Measurements from ENCODE around the gene BBS12. TPM values are rescaled to one million over a fixed set of nuclear protein-coding genes. Genes with fewer than 3 reads are reported as not detected.

The BBS12 gene
- total RNA-seq, 1 experiment from 2014 or later: 1.5 TPM

DNA sequence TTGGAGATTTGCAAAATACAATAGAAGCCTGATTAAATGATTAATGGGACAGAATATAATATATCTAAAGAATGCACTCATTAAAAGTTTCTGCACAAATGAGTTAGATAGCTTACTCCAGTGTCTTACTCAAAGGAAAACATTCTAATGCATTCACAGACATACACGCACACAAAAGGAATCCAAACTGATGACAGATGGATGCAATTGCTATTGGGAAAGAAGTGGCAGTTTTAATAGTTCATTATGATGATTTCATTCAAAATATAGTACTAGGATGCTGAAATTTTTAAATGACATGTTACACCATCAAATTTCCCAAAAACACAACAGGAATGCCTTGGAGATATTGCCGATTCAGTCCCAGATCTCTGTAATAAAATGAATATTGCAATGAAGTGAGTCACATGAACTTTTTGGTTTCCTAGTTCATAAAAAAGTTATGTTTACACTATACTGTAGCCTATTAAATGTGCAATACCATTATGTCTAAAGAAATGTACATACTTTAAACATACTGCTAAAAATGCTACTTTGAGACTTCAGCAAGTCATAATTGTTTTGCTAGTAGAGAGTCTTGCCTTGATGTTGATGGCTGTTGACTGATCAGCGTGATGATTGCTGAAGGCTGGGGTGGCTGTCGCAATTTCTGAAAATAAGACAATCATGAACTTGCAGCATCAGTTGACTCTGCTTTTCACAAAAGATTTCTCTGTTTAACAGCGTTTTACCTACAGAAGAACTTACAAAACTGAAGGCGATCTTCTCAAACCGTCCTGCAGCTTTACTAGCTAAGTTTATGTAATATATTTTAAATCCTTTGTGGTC is 45.6 kb downstream of the BBS12 start:
- no peaks in the 10 kb centered on the region for H3K27me3 ChIP-seq (ENCODE audit: control insufficient read depth, insufficient read depth, low read length)
- DNase-seq (ENCODE audit: low read depth, low spot score) (no peak), ATAC-seq (no peak)
- H3K4me1 ChIP-seq (ENCODE audit: control insufficient read depth, insufficient read depth, low read length): no peaks in the 10 kb centered on the region; the same call in 1 of the 2 replicates
- CTCF ChIA-PET: no interaction called here
- H3K9me3 ChIP-seq (ENCODE audit: control insufficient read depth, insufficient read depth, low read depth, low read length): no peaks in the 10 kb centered on the region
- H3K27ac ChIP-seq (ENCODE audit: low read length): peak overlapping the region; percentile 17; the same call in 1 of the 2 replicates
- H3K36me3 ChIP-seq (ENCODE audit: control insufficient read depth, insufficient read depth, low read length): no peaks in the 10 kb centered on the region
- no TSS peak for BruUV-seq (replicated peaks)
- in situ Hi-C loops (cut with HindIII; ENCODE audit: low pct_unique_long_range_greater_than_20kb, low sequenced_read_pairs) (no loop called here), intact Hi-C loops (cut with micrococcal nuclease; ENCODE audit: unreplicated experiment) (no loop called here)
- POLR2A ChIA-PET: no interaction called here
- no peak for TF ChIP-seq TCF7L2 (IDR thresholded peaks at IDR 0.05; ENCODE audit: low read depth, low read length)
- TF ChIP-seq, protein P1, sequence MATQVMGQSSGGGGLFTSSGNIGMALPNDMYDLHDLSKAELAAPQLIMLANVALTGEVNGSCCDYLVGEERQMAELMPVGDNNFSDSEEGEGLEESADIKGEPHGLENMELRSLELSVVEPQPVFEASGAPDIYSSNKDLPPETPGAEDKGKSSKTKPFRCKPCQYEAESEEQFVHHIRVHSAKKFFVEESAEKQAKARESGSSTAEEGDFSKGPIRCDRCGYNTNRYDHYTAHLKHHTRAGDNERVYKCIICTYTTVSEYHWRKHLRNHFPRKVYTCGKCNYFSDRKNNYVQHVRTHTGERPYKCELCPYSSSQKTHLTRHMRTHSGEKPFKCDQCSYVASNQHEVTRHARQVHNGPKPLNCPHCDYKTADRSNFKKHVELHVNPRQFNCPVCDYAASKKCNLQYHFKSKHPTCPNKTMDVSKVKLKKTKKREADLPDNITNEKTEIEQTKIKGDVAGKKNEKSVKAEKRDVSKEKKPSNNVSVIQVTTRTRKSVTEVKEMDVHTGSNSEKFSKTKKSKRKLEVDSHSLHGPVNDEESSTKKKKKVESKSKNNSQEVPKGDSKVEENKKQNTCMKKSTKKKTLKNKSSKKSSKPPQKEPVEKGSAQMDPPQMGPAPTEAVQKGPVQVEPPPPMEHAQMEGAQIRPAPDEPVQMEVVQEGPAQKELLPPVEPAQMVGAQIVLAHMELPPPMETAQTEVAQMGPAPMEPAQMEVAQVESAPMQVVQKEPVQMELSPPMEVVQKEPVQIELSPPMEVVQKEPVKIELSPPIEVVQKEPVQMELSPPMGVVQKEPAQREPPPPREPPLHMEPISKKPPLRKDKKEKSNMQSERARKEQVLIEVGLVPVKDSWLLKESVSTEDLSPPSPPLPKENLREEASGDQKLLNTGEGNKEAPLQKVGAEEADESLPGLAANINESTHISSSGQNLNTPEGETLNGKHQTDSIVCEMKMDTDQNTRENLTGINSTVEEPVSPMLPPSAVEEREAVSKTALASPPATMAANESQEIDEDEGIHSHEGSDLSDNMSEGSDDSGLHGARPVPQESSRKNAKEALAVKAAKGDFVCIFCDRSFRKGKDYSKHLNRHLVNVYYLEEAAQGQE (IDR thresholded peaks at IDR 0.05; ENCODE audit: insufficient read depth in 1 of 2, low read depth in 2 of 2, low read length in 1 of 2): no peak
- no peak for TF ChIP-seq SIN3A (IDR thresholded peaks at IDR 0.05; ENCODE audit: borderline replicate concordance, insufficient read depth, low read depth, low read length)
- no peak for TF ChIP-seq CTCF (IDR thresholded peaks at IDR 0.05)
- no peak for TF ChIP-seq POLR2AphosphoS5 (IDR thresholded peaks at IDR 0.05; ENCODE audit: low read depth, low read length)
- no peak overlapping the region for H3K4me3 ChIP-seq (ENCODE audit: low read depth in 2 of 2, low read length in 2 of 2)

- CTCF ChIA-PET: no interaction called here
- H3K36me3 ChIP-seq (ENCODE audit: control insufficient read depth, insufficient read depth, low read length): no peaks in the 10 kb centered on the region
- H3K9me3 ChIP-seq (ENCODE audit: control insufficient read depth, insufficient read depth, low read depth, low read length): no peaks in the 10 kb centered on the region
- in situ Hi-C loops (cut with HindIII; ENCODE audit: low pct_unique_long_range_greater_than_20kb, low sequenced_read_pairs) (no loop called here), intact Hi-C loops (cut with micrococcal nuclease; ENCODE audit: unreplicated experiment) (loop anchor here (5.0 kb wide), 1 partner anchor 46 kb away; the partner anchor contains the start of gene FGF2)
- DNase-seq (ENCODE audit: low read depth, low spot score) (no peak), ATAC-seq (no peak)
- BruUV-seq (replicated peaks): no TSS peak
- peaks cover 8% of the 10 kb centered on the region; the same call in 1 of the 2 replicates for H3K4me1 ChIP-seq (ENCODE audit: control insufficient read depth, insufficient read depth, low read length)
- no peak overlapping the region for H3K4me3 ChIP-seq (ENCODE audit: low read depth in 2 of 2, low read length in 2 of 2)
- no peaks in the 10 kb centered on the region for H3K27me3 ChIP-seq (ENCODE audit: control insufficient read depth, insufficient read depth, low read length)
- peak overlapping the region; percentile 74; the same call in 1 of the 2 replicates for H3K27ac ChIP-seq (ENCODE audit: low read length)
- POLR2A ChIA-PET: no interaction called here
- TF ChIP-seq, protein P1 (IDR thresholded peaks at IDR 0.05; ENCODE audit: insufficient read depth in 1 of 2, low read depth in 2 of 2, low read length in 1 of 2): no peak
- TF ChIP-seq CTCF (IDR thresholded peaks at IDR 0.05) (no peak), POLR2AphosphoS5 (IDR thresholded peaks at IDR 0.05; ENCODE audit: low read depth, low read length) (no peak), TCF7L2 (IDR thresholded peaks at IDR 0.05; ENCODE audit: low read depth, low read length) (no peak), SIN3A (IDR thresholded peaks at IDR 0.05; ENCODE audit: borderline replicate concordance, insufficient read depth, low read depth, low read length) (no peak)
Measured at GRCh38 chr4:122781486-122781885, 49.0 kb downstream of the BBS12 start.

All from Panc1 (cell line).